Stimulated activated naive B cell treated with anti-CD40 and anti-IgM and Interleukin-4, amounts not matched to agents 10 μg/mL and 1 μg/mL and 100 μg/mL, for 72 hours (primary cell): ENCODE measurements around the gene SATL1.

Source experiments
- ATAC-seq, 2 donors: fragments of 150-1000 bp; cut with Tn5 transposase; replicated peaks; 2 replicates each; pipeline ENCODE4 v1.10.0; 2021; ENCODE audit warnings: moderate library complexity in 1 of 2
- DNase-seq: peaks from one replicate; pipeline ENCODE4 v3.0.0; 2021
- H3K27ac Mint-ChIP-seq: one replicate; pipeline ENCODE4 v1.8.0; 2022; ENCODE audit warnings: mild to moderate bottlenecking, mixed read lengths
- H3K27me3 Mint-ChIP-seq, 2 donors: one replicate each; pipeline ENCODE4 v1.8.0; 2022; ENCODE audit warnings: mixed read lengths in 2 of 2
- H3K36me3 Mint-ChIP-seq, 2 donors: one replicate each; pipeline ENCODE4 v1.8.0; 2022; ENCODE audit warnings: mixed read lengths in 2 of 2, mild to moderate bottlenecking in 1 of 2
- H3K4me1 Mint-ChIP-seq, 2 donors: one replicate each; pipeline ENCODE4 v1.8.0; 2022; ENCODE audit warnings: mixed read lengths in 2 of 2, mild to moderate bottlenecking in 1 of 2
- H3K4me3 Mint-ChIP-seq, 2 donors: one replicate each; pipeline ENCODE4 v1.8.0; 2022; ENCODE audit warnings: mild to moderate bottlenecking in 2 of 2, mixed read lengths in 2 of 2, moderate library complexity in 1 of 2
- H3K9me3 Mint-ChIP-seq, 2 donors: one replicate each; pipeline ENCODE4 v1.8.0; 2022; ENCODE audit warnings: mixed read lengths in 2 of 2, mild to moderate bottlenecking in 1 of 2

SATL1 gene

DNA sequence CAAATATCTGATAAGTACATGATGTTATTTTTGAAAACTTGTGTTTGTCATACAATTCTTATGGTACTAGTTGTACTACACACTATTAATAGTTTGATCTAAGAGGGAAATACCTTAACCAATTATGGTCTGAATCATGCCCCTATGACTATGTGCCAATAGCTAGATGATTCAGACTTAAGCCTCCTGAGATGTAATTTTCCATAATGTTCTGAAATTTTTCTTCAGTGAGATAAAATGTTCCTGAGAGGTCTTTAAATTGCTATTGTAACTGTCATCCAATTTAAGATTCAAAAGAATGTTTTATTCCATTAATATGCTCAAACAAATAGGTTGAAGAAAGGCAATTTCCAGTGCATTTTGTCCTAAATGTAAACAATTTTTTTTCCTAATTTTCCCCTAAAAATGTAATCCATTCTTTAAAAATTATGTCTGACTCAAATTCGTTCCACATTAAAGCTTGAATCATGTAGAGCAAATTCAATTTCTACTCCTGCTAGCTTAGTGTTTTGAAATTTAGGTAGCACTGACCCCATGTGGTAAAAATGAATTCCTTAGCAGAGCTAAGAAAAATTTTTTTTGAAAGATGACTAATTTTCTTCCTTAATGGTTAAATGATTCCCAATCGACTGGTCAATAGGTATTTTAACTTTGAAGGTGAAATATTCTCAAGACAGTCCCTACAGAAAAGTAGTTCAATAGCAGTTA lies 190.8 kb downstream of the SATL1 start:
- no peaks in the 10 kb centered on the region for H3K9me3 Mint-ChIP-seq
- H3K4me1 Mint-ChIP-seq = no peaks in the 10 kb centered on the region
- DNase-seq (no peak), ATAC-seq (peak in 1 of 2 donors; percentile 52)
- no peak overlapping the region for H3K27ac Mint-ChIP-seq
- H3K27me3 Mint-ChIP-seq = no peaks in the 10 kb centered on the region
- H3K36me3 Mint-ChIP-seq = peaks cover 5 to 8% of the 10 kb centered on the region in 2 donors
- H3K4me3 Mint-ChIP-seq = no peak overlapping the region

DNA sequence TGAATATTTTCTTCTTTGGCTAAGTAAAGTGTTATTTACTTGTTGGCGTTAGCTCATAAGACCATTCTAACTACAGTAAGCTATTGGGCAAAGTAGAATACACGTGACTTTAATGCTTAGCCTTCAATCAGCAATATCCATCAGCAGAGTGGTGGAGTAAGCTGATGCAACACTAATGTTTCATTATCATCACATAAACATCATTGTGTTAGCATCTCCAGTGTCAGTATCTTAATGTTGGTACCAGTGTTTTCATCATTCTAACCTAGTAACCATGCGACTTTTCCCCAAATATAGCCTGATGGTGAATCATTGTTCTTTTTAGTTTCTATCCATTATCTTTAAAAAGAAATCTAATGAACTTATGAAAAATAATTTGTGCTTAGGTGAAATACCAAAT lies 191.4 kb downstream of the SATL1 start:
- Mint-ChIP-seq H3K4me3 (no peak overlapping the region), H3K27me3 (no peaks in the 10 kb centered on the region), H3K27ac (no peak overlapping the region), H3K9me3 (no peaks in the 10 kb centered on the region), H3K4me1 (no peaks in the 10 kb centered on the region), H3K36me3 (peaks cover 5 to 8% of the 10 kb centered on the region in 2 donors)
- ATAC-seq (no peak), DNase-seq (no peak)

DNA sequence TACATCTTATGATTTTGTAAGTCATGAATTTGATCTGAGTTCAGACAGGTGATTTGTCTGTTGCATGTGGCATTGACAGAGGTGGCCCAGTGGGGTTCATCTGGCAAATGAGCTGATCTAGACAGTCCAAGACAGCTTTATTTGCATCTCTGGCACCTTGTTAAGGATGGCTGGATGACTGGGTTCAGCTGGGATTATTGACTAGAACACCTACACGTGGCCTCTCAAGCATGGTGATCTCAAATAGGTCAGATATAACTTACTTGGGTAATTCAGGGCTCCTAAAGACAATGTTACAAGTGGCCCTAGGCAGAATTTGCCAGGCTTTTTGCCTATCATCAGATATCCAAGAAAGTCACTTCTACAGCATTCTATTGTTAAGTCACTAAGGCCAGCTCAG lies 192.0 kb downstream of the SATL1 start:
- no peak overlapping the region for H3K27ac Mint-ChIP-seq
- H3K36me3 Mint-ChIP-seq = peaks cover 2 to 5% of the 10 kb centered on the region in 2 donors
- no peak for ATAC-seq
- H3K27me3 Mint-ChIP-seq = no peaks in the 10 kb centered on the region
- no peaks in the 10 kb centered on the region for H3K4me1 Mint-ChIP-seq
- no peaks in the 10 kb centered on the region for H3K9me3 Mint-ChIP-seq
- DNase-seq = no peak
- no peak overlapping the region for H3K4me3 Mint-ChIP-seq
